NK-92 (cell line): ENCODE data around the gene BAG3.
"Not testable (repeated sequence)": the region's sequence is repeated elsewhere in the genome, so short reads cannot be mapped to it uniquely, and the experiment has no call there.

Experiments
- DNase-seq: peaks from one replicate; lab custom pipeline; 2025; ENCODE audit not compliant: unreplicated experiment; lab: John Stamatoyannopoulos, UW

BAG3 gene

DNA sequence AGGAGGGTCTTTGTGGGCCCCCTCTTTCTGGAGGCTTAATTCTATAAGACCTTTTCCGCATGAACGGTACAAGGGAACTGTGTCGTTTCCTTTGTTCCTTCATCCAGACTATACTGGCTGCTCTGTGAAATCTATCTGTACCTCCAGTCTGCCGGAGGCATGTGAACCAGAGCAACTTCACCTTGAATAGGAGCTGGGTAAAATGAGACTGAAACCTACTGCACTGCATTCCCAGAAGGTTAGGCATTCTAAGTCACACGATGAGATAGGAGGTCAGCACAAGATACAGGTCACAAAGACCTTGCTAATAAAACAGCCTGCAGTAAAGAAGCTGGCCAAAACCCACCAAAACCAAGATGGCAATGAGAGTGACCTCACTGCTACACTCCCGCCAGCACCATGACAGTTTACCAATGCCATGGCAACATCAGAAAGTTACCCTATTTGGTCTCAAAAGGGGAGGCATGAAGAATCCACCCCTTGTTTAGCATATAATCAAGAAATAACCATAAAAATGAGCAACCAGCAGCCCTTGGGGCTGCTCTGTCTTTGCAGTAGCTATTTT lies 37.9 kb downstream of the BAG3 start:
- DNase-seq: no peak

- DNase-seq: no peak
These were observed 40.5 kb downstream of the BAG3 start for GRCh38 chr10:119691726-119692125.

GRCh38 chr10:119693262-119693957 lies 42.2 kb downstream of the BAG3 start:
- no peak for DNase-seq

DNA sequence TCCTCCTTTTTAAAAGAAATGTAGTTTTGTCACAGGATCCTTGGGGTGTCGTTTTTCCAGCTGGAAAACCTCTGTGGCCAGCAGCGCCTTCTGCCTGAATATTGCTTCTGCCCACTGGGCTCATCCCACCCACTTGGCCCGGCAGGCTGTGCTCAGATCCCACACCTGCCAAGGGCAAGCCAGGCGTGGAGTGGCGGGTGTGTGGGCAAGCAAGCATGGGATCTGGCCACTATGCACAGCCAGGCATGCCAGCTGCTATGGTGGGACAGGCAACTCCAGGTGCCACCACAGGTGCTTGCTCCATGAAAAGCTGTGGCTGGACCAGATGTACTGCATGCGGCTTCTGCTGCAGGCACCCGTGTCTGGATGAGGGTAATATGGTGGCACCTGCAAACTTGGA lies 43.4 kb downstream of the BAG3 start:
- DNase-seq: no peak

GRCh38 chr10:119700321-119700954 lies 49.3 kb downstream of the BAG3 start:
- DNase-seq: no peak

DNA sequence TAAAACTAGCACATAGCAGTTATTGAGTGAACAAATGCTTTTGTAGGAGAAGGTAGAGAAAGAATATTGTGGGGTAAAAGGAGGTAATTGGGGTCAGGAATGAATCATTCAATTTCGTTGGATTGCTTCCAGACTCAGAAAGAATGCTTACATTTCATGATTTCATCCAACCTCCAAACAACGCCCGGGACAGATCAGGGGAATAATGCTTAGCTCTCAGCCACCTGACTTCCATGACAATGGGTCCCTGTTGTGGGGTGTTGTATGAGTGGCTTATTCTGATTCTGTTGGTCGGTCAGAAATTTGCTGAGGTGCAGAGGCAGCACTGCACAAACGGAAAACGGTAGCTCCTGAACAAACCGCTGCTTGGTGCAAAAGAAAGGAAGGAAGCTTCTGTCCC lies 50.7 kb downstream of the BAG3 start:
- no peak for DNase-seq

DNA sequence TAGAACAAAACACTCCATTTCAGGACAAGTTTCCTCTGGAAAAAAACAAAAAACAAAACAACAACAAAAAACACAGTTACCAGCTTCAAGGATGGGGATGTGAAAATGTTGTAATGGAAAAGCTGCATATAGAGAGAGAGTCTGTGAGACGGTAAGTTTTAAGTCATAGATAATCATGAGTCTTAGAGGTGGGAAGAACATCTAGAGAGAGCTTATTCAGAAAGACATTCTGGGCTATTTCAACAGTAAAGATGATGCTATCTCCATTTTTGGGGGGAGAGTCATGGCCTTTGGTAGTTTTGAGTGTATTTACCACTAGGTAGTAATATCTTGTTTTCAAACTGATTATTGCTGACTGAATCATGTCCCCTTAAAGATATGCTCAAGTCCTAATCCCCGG lies 51.4 kb downstream of the BAG3 start:
- no peak for DNase-seq

- DNase-seq: no peak
These were observed 52.8 kb downstream of the BAG3 start for GRCh38 chr10:119703903-119704508.

DNA sequence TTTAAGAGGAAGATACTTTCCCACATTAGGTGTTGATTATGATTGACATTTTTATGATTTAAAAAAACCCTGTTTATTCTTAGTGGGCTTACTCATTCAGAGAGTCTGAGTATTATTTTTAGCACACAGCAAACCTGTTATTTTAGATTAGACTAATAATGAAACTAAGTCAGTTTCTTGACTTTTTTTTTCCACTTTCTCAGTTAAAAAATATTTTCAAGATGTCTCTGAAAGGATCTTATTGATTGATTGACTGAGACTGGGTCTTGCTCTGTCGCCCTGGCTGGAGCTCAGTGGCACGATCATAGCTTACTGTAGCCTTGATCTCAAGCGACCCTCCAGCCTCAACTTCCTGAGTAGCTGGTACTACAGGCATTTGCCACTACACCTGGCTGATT lies 54.3 kb downstream of the BAG3 start:
- no peak for DNase-seq

GRCh38 chr10:119706521-119707278 lies 55.5 kb downstream of the BAG3 start:
- no peak for DNase-seq

DNA sequence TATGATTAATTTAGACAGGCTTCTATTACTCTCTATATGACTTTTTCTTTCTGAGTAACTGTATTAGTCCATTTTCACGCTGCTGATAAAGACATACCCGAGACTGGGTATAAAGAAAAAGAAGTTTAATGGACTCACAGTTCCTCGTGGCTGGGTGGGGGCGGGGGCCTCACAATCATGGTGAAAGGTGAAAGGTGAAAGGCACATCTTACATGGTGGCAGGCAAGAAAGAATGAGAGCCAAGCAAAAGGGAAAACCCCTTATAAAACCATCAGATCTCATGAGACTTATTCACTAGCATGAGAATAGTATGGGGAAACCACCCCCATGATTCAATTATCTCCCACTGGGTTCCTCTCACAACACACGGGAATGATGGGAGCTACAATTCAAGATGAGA lies 56.2 kb downstream of the BAG3 start:
- DNase-seq: not testable (repeated sequence)

DNA sequence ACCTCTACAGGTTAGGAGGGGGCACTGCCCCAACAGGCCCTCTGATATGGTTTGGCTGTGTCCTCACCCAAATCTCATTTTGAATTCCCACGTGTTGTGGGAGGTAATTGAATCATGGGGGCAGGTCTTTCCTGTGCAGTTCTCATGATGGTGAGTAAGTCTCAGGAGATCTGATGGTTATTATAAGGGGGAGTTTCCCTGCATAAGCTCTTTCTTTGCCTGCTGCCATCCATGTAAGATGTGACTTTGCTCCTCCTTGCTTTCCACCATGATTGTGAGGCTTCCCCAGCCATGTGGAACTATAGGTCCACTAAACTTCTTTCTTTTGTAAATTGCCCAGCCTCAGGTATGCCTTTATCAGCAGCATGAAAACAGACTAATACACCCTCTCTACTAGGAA lies 59.8 kb downstream of the BAG3 start:
- DNase-seq: not testable (repeated sequence)

DNA sequence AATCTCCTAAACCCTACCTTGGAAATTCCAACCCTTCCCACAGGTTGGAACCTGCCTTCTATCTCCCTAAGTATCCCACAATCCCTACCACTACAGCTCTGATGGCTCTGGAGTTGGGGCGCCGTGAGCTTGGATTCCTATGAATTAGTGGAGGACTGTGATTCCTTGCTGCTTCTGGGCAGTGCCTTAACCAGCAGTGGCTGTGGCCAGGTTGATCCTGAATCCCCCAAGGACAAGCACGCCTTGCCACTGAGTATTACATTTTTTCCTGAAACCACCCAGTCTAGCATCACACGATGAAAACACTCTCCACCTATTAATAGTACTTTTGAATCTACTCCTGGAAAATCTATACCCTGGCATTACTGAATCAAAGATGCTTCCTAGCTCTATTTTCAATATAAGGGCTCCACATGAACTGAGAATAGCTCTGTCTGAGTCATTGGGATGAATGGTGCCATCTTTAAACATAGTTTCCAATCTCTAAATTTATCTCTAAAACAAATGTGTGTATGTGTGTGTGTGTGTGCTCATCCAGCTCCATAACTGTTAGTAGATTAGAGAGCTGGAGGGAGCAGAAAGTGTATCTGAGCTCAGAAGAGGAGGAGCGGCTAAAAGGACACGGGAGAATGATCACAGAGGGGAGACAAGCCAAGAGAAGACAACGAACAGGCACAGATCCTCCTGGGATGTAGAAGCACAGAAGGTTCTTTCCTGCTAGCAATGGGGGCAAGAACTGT lies 62.7 kb downstream of the BAG3 start:
- DNase-seq: no peak

- no peak for DNase-seq
These were observed 63.3 kb downstream of the BAG3 start for GRCh38 chr10:119714484-119714816.

- no peak for DNase-seq
These were observed 64.7 kb downstream of the BAG3 start for GRCh38 chr10:119715628-119716505.

DNA sequence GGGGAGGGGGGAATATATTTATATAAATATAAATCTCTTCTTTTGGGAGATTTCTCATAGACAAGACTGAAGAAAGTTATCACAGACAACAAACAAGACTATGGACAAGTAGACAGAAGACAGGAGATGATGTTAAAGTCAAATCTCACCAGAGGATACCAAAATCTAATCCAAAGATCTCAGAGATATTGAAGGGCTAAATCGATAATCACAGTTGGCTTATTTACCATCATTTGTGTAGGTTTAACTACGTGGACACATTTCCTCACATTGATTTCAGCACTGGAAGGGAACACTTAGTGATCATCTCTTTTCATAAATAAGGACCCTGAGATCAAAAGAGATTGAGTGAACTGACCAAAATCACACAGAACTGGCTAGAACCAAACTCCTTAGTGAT lies 72.0 kb downstream of the BAG3 start:
- no peak for DNase-seq

DNA sequence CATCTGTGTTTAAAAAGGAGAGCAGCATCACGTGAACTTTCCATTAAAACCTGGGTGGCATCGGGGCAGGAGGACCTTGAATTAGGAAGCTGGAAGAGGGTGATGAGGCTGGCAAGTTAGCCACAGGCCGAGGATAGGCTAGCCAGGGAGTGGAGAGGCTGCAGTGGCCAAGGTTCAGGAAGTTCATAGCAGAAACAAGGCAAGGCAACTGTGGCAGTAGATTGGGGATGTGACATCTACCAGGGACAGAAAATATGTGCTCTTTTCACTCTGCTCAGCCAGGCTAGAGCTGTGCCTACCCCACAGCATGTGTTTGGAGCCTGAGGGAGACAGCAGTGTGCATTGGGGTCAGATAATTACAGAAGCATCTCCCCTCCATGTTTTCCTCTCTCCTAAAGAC lies 72.4 kb downstream of the BAG3 start:
- DNase-seq: no peak

DNA sequence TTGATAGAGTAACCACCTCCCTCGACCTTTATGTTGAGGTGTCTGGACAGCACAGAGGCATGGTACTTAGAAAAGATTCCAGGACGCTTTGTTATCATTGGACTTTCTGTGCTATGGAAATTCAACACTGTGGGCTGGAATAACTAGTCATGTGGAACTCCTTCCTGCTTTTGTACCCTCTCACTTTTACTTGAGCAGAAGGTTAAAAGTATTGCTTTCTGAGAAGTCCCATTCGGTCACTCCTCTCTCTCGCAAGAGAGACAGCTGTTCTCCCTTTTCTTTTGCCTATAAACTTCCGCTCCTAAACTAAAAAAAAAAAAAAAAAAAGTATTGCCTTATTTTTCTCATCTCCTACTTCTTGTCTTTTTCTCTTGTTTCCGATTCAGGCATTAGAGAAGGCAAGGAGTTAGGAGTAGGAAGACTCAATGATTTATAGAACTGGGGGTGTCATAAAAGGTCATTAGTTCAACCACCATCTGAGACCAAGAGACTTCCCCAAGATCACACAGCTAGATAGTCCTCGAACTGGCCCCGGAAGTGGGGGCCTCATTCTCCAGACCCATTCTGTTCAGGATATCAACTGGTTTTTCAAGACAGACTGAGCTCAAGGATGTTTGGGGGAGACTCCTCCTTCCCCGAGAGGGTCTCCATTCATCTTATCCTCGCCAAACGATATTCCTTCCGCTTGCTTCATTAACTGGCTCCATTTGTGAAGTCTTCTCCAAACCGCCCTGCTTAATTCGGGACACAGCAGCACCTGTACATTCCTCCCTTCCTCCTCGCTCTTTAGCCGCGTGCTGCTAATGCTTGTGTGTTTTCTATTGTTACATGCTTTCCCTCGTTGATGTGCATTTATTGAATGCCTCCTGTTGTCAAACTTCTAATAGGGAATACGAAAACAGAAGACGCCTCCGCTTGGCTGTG lies 73.7 kb downstream of the BAG3 start:
- DNase-seq: no peak

GRCh38 chr10:119725517-119725827 lies 74.3 kb downstream of the BAG3 start:
- DNase-seq: no peak
